Epidermal melanocyte (primary cell): ENCODE results near the gene EN2.

Experiments used
- DNase-seq: peaks from one replicate; pipeline ENCODE4 v3.0.0; 2011; ENCODE audit warnings: low spot score; ENCODE audit not compliant: insufficient read length

The EN2 gene

DNA sequence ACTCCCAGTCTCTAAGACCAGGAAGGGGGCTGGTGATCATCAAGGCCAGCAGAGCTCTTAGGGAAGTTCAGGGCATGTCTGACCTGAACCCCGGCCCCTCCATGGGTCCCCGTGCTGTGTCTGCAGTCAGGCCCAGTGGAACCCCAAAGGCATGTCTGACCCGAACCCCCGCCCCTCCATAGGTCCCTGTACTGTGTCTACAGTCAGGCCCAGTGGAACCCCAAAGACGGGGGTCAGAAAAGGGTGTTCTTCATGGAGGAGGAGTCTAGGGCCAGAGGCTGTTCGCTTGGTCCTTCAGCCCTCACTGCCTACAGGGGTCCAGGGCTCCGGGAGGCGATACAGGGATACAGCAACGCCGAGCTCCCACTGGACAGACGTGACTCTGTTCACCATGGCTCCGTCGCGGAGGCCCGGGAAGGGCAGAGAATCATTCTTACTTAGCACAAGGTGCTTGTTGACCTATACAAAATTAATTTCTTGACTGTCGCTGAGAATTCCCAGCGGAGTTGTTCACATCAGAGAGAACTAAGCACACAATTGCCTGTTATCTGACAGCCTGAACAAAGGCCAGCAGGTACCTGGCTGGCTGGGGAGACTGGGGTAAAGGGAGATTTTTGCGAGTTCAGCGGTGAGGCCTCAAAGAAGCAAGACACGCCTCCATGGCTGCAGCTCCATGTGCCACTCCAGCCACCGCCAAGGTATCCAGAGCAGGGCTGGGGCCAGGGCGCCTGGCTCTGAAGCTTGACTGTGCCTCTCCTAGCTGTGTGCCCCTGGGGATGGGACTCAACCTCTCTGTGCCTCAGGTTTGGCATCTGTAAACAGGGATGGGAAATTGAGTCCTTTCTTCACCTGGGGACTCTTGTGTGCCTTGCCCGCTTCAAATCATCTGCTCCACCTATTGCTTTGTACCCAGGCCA lies 26.8 kb downstream of the EN2 start:
- DNase-seq = no peak

DNA sequence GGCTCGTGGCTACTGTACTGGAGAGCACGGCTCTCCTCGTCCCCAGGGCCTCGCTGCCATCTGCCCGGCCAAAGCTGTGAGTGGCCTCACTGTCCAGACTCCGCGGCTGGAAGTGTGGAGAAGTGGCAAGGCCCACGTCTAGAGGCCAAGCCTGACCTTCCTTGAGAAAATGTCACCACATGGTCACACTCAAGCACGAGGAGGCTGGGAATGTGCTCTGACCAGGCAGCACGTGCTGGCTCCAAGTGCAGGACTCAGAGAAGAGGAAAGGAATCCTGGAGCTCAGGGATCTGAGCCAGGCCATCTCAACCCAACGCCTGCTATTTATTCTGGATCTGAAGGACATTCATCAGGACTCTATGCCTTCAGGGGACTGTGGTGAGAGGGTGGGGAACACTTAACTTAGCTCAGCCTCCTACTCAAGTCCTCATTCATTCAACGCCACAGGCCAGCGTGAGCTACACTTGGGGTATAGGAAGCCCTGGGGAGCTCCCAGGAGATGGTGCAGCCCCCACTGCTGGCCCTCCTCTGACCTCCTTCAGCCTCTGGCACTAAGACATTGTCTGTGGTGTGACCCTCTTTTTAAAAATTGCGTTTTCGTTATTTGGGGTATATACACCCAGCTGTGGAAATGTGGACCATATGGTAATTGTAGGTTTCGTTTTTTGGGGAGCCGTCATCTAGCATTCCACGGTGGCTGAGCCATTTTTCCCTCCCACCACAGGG lies 29.0 kb downstream of the EN2 start:
- DNase-seq = no peak

DNA sequence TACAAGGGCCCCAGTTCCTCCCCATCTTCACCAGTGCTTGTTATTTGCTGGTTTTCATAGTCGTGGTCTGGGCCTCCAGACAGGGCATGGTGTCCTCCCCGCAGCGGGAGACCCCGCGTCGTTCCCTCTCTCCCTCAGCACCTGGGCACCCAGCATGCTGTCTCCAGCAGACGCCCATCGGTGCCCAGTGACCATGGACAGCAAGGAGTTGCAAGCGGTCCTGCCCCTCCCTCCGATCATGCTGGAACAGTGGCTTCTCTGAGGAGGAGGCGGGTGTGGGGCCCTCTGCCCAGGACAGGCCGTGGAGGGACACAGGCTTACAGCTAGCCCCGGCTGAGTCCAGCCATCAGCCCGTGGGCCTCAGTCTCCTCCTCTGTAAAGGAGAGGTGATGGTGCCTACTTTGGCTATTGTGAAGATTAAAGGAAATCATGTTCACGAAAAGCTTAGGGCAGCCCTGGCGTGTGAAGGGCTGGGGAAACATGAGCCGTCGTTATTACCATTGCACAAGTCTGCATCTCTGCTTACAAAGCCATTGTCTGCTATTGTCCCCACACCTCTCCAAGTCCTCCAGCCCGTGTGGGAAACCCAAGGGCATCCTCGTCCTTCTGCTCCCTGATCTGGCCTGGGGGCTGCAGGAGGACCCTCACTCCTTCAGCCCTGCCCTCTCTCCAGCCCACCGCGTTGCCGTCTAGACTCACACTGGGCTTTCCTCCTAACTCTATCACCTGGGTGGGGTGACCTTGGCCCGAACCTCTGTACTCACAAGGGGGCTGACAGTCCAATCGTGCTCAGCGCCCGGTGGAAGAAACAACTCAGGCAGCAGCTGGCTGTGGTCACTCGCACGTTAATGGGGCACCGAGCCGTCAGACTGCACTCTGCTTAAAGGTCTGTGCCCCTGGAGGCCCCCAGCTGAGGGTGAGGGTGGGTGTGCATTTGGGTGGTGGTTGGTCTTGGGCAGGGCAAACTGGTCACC lies 29.9 kb downstream of the EN2 start:
- DNase-seq = no peak

DNA sequence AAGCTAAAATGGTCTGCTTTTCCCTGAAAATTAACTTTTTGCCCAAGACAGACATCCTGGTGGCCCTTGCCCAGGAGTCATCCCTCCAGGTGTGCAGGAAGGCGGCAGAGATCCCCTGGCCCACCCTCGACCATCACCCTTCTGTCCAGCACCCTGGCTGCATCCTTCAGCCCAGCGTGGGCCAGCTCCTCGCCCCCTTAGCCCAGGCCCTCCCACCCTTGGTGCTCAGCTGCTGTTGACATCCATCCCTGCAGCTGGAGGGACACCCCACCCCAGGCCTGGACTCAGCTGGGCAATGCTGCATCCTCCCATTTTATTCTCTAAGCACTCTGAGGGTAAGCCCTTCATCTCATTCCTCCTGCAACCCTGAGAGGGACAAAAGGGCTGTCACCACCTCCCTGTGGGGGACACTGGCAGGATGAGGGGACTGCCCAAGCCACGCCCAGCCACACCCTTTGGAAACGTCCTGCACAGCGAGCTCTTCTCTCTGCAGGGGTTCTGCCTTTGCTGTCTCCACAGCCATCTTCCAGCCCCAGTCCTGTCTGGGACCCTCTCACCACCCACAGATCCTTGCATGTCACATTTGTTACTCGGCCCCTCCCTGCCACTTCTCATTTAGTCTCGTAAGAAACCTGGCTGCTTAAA lies 30.7 kb downstream of the EN2 start:
- DNase-seq = no peak

DNA sequence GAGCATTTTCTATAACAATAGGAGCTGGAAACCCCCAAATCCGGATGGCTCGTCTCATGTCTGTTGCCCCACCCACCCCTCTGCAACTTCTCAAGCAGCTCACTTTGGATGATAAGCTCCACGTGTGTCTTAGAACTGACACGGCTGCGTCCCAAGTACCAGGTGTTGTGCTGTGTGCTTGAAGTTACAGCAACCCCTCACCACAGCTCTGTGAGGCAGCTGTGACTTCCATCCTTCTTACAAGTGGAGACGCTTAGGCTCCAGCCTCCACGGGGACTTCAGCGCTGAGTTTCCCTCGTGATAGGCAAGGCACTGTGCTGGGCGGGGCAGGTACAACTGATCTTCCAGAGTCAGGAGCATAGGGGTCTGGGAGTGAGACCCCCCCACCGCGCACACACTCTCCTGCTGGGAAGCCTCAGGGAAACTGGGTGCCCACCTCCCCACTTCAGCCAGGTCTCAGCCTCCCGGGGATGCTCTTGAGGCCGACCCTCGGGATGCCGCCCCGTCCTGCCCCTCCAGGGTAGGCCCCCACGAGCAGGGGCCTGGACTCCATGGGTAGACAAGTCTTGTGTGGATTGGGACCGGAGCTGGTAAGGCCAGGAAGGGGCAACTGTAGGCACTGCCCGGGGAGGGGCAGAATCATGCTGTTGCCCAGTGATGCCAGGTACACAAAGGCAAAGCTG lies 31.4 kb downstream of the EN2 start:
- no peak for DNase-seq

DNA sequence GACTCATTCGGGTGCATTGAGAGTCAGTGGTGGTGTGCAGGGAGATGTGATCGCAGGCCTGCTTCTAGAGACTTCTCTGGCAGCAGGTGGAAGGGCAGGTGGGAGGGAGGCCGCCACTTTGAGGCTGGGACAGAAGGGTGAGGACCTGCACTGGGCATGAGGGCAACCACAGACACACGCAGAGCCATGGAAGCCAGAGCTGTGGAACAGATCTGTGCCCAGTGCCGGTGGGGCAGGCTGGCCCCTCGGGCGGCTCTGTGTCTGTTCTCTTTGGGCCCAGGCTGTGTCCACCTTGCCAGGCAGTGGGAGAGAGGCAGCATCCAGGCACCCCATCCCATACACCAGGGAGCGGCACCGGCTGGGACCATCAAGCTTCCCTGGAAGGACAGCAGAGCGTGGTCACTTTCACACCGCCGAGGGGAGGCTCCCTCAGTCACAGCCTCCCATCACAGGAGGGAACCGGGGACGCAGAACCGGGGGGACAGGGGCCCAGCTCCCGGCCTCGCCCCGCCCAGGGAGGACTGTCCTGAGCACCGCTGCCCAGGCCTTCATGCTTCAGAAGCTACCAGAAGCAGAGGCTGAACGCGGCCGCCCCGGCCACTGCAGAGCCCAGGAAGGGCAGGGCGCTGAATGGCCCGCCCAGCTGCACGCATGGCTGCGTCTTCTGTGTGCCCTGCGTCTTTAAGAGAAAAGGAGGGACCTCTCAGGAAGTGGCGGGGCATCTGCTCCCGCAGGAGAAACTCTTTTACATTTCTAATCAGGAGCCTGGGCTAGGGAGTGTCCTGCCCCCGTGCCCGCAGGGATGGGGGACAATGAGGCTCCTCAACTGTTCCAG lies 32.1 kb downstream of the EN2 start:
- DNase-seq = no peak

DNA sequence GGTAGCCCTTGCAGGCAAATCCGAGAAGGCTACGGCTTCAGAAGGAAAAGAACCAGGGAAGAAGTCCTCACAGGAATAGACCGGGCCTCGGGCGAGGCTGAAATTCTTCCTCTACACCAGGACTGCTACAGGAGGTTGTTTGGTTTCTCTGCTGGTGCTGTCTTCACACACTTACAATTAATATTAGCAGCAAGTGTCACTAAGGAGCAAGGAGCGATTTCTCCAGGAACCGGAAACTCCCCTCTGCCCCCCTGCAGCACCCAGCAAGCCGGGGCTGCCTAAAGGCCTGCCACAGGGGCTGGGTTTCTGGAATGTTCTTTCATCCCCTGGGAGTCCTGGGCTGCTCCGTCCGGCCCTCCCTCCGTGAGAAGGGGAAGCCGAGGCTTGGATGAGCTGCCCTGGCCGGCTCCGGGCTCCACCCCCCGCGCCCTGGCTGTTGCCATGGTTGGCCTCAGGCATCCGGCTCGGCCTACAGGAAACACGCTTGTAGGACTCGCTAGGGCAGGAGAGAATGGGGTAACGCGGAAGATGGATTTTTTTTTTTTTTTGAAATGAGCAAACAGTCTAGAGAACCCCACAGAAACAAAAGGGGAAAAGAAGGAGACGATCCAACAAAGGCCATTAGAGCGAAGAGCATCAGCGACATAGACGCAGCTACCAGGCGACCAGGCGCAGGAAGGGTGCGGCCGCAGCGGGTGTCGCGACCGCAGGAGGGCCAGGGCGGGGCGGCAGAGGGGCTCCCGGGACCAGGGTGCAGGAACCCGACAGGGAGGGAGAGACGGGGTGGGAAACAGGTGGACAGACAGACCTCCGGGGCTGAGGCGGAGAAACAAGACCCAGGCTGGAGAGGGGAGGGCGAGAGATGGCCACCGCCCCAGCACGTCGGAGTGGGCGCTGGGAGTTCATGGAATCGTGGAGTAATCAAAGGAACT lies 33.0 kb downstream of the EN2 start:
- peak; percentile 64 for DNase-seq

DNA sequence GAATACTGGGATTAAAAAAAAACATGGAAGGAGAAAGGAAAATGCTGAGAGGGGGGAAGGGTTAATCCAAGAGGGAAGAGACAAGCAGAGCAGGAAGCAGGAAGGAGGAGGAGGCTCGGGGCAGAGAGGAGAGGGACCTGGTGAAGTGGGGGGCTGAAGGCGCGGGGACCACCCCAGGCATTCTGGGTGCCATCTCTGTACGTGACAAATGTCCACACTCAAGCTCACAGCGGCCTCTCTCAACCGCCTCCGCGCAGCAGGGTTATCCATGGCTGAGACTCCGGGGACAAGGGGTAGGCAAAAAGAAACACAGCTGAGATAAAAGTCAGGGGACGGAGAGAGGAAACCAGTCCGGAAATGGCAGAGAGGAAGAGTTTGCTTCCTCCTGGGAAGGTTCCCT lies 33.9 kb downstream of the EN2 start:
- DNase-seq = no peak

DNA sequence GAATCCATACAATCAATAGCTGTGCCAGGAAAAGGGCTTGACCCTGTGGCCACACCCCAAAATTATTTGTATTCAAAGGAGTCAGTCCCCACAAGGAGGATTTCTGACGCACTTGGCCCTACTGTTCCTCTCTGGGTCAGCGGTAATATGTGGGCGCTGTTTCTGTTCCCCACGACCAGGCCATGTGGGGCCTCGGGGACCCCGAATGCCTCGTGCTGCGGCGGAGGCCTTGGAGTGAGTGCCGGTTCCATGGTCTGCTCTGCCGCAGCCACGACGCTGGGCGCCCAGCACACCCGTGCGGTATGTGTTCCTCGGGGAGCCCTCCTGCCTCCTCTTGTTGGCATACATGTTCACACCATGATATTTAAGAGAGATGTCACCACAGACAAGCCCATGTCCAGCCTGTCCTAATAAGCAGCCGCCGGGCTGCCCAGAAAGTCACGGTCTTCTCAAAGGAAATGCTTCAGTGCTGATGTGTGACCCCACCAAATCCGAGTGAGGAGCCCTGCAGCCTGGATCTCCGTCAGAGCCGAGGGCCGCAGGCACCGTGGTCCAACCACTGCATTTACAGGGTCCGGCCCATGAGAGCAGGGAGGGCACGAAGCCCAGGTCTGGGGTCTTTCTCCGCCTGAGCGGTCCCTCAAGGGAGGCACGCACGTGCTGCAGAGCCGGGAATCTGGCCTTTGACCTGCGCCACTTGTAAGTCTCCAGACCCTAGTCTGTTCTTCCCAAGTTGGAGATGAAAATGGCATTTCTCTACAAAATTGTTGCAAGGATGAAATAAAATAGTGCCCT lies 36.0 kb downstream of the EN2 start:
- no peak for DNase-seq

DNA sequence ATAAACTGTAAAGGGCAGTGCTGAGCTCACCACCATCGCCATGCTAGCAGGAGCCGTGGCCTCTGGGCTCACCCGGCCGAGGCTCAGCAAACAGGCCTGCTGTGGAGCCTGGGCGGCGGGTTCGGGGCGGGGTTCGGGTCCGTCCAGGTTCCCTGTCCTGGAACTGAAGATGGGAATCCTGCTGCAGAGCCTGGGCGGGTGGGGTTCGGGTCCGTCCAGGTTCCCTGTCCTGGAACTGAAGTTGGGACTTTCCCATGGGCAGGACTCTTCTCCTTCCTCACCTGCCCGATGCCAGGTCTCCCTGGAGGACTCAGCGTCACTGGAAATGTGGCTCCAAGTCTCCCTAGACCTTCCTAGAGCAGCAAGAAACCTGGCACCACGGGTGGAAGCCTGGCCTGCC lies 36.6 kb downstream of the EN2 start:
- DNase-seq = no peak

DNA sequence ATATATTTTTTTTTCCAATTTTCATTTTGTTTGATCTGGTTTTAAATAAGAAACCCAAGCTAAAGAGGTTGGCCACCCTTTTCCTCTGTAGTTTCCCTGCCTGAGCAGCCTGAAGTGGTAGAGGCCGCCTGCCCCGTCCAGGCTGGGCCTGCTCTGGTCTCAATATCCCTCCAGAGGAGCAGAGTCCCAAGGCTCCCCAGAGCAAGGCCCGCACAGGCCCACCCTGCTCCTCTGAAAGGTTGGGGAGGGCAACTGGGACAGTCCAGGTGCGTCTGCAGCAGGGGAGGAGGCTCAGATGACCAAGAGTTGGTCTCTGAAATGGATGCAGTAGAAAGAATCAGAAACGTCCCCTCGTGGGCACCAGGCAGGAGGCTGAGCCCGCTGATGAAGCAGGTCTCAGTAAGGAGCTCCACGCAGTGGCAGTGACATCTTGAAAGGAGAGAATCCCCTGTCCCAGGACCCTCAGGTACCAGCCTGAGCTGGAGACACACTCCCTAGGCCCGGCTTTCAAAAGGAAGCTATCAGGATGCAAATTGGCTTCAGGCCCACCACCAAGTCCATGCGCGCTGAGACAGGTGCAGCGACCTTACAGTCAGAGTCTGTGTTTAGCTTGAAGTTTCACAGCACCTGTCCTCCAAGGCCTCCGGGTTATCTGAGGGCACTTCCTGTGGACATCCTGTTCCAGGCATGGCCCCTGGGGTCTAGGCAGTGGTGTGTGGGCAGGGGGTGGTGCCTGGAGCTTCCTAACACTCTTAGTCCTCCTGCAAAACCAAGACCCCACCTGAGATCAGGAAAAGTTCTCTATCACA lies 37.7 kb downstream of the EN2 start:
- DNase-seq = no peak

DNA sequence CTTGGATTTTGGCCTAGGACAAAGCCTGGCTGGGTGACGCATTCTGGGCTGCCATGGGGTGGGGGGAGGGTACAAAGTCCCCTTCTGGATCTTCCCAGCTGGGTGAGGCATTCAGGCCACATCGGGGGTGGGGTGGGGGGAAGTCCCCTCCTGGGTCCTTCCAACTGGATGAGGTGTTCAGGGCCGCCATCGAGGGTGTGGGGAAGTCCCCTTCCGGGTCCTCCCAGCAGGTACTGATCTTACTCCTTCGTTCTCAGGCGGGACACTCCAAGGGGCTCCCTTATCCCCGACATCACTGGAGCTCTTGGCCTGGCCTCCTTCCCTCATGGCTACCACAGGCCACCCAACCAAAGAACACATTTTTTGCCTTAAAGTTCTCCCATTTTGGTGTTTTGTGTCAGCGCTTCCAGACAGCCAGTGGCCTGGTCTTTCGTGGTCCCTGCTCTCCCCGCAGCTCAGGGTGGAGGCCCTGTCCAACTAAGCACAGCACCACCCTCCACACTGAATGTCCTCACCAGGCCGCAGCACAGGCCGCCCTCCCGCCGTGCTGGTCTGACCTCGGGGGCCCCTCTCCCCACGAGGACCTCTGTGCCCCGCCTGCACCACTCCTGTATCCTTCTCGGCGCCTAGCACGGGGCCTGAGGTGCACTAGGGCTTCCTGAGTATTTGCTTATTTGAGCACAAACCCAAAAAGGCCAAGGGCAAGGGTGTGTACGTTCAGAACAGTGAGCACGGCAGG lies 38.5 kb downstream of the EN2 start:
- DNase-seq = no peak

DNA sequence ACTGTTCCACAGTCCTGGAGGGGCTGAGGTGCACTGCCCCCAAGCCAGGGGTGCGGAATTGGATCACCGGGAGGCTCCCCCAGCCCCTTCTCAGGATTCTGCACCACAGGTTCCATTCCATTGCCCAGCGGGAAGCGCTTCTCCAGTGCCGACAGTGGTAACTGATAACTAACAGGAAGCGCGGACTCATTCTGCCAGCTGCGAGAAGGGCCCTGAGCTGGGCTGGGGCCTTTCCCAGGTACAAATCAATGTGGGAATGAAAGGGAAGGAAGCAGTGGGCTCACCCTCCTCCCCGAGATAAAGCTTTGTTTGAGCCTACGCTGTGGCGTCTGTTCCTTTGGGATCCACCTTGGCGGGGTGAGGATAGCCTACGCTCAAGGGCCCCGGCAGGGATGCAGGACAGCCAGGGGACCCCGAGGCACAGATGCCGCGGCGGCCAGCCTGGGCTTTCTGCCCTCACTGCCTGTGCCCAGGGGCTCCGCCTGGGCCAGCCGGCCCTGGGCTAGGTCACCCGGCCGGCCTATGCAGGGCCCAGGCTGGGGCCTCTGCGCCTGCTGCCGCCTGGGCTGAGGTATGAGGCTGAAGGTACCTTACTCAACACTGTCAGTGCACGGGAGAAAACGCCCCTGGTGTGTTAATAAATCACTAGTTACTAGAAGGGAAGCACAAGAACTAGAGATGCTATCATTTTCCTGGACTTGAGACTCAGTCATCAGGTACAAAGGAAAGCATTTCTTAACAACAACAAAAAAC lies 39.4 kb downstream of the EN2 start:
- DNase-seq = no peak

DNA sequence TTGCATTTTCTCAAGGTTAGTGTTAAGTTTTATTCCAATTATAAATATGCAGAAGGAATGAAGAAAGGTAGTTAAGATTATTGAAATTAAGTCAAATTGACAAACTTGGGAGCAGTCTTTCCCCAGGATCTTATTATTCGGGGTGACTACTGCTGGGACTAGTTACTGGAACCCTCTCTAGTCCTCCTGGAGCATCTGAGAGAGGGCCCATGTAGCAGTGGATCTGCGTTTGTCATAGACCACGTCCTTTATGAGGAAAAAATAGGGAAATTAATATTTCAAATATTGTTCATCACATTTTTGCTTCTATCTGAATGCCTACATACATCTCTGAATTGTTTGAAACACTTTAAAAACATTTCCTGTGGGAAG lies 47.5 kb downstream of the EN2 start:
- DNase-seq = no peak

DNA sequence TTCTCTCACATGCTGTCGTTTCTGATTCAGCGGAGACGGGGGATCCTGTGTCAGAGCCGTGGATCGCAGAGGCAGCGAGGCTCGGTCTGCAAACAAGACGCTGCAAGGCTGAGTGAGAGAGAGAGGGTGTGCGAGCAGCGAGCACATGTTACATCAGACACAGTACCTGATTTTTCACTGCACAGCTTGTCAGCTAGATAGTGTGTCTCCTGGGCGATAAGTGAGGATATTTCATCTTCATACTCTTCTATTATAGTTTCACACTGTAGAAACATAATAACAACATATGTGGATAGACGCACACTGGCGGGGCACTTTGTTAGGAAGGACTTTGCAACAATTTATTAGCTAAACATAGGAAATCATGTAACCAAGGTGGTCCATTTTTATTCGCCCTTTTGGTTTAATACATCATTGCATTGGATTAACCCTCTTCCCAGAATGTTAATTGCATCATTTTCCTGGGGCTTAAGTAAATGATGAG lies 49.0 kb downstream of the EN2 start:
- no peak for DNase-seq
